ENCODE data around the gene RTP5.

DNA sequence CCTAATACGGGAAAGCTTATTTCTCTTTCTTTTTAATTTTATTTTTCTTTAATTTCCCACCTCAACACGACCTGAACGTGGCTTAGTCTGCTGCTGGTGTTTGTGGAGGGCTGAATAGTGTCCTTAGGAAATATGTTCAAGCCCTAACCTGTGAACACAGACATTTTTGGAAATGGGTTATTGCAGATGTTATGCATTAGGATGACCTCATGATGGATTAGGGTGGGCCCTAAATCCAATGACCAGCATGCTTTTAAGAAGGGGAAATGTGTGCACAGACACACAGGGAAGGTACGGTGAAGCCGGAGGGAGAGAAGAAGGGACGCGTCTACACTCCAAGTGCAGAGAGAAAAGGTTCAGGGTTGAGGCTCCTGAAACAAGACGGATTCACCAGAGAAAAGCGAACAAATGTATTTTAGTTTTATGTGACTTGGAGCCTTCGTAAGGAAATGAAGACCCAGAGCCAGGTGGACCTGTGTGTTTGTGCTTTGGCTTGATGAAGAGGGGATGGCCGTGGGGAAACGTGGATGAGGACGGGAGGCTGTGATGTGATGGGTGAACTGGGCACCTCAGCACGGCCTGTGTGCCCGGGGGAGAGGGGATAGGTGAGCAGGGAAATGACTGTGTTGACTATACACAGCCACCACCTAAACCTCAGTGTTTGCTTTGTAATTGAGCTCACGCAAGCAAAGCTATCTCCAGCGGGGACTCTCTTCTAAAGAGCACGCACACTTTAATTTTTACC lies 37.5 kb downstream of the RTP5 start:
- TF ChIP-seq, protein P1, sequence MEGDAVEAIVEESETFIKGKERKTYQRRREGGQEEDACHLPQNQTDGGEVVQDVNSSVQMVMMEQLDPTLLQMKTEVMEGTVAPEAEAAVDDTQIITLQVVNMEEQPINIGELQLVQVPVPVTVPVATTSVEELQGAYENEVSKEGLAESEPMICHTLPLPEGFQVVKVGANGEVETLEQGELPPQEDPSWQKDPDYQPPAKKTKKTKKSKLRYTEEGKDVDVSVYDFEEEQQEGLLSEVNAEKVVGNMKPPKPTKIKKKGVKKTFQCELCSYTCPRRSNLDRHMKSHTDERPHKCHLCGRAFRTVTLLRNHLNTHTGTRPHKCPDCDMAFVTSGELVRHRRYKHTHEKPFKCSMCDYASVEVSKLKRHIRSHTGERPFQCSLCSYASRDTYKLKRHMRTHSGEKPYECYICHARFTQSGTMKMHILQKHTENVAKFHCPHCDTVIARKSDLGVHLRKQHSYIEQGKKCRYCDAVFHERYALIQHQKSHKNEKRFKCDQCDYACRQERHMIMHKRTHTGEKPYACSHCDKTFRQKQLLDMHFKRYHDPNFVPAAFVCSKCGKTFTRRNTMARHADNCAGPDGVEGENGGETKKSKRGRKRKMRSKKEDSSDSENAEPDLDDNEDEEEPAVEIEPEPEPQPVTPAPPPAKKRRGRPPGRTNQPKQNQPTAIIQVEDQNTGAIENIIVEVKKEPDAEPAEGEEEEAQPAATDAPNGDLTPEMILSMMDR (IDR thresholded peaks at IDR 0.05; ENCODE audit: borderline replicate concordance, extremely low read depth, low read length, poor library complexity, severe bottlenecking), result no peak
- TF ChIP-seq EZH2 (IDR thresholded peaks at IDR 0.05; ENCODE audit: borderline replicate concordance, low read depth, low read length, severe bottlenecking), result no peak
